Skin of body (tissue), 2 donors: Measurements from ENCODE around the gene FAM24B. TPM values are rescaled to one million over a fixed set of nuclear protein-coding genes. Genes with fewer than 3 reads are reported as not detected.
"Not testable (repeated sequence)": the region's sequence is repeated elsewhere in the genome, so short reads cannot be mapped to it uniquely, and the experiment has no call there.

Experiments
- DNase-seq: peaks from one replicate; lab custom pipeline; 2025; lab: John Stamatoyannopoulos, UW
- total RNA-seq: library from RNA; depleted of rRNA; stranded (reverse); fragments of >200 nt; gene quantifications from one replicate; pipeline ENCODE4 v1.2.3, GENCODE V29; 2014

The FAM24B gene
- total RNA-seq, 1 donor from 2014 or later, result 5.7 TPM

GRCh38 chr10:122859527-122859926, 19.9 kb downstream of the FAM24B start:
- no peak for DNase-seq

GRCh38 chr10:122858042-122858441, 21.3 kb downstream of the FAM24B start:
- DNase-seq, result not testable (repeated sequence)

- no peak for DNase-seq
Measured at GRCh38 chr10:122856902-122857301, 22.5 kb downstream of the FAM24B start.

GRCh38 chr10:122855745-122856144, 23.6 kb downstream of the FAM24B start:
- DNase-seq, result no peak

GRCh38 chr10:122854648-122855047, 24.7 kb downstream of the FAM24B start:
- DNase-seq, result no peak

- DNase-seq, result no peak
Measured at GRCh38 chr10:122853665-122854313, 25.6 kb downstream of the FAM24B start.

GRCh38 chr10:122852261-122852660, 27.1 kb downstream of the FAM24B start:
- no peak for DNase-seq

- no peak for DNase-seq
Measured at GRCh38 chr10:122850705-122851640, 28.4 kb downstream of the FAM24B start.

- no peak for DNase-seq
Measured at GRCh38 chr10:122849900-122850605, 29.3 kb downstream of the FAM24B start.

GRCh38 chr10:122849090-122849489, 30.3 kb downstream of the FAM24B start:
- DNase-seq, result no peak

- no peak for DNase-seq
Measured at GRCh38 chr10:122847782-122848604, 31.4 kb downstream of the FAM24B start.

GRCh38 chr10:122845783-122846332, 33.5 kb downstream of the FAM24B start, which contains the start of gene CUZD1:
Gene CUZD1, minus strand, starts transcription at chr10:122845857. Its CDS starts 14 bp downstream, at chr10:122845843.
- no peak for DNase-seq

GRCh38 chr10:122844146-122844545, 35.2 kb downstream of the FAM24B start:
- DNase-seq, result no peak

GRCh38 chr10:122841569-122841968, 37.8 kb downstream of the FAM24B start:
- DNase-seq, result no peak

- no peak for DNase-seq
Measured at GRCh38 chr10:122839505-122839904, 39.9 kb downstream of the FAM24B start.

GRCh38 chr10:122838880-122839279, 40.5 kb downstream of the FAM24B start:
- no peak for DNase-seq

GRCh38 chr10:122835908-122836307, 43.5 kb downstream of the FAM24B start:
- no peak for DNase-seq

- DNase-seq, result no peak
Measured at GRCh38 chr10:122830965-122831353, 48.4 kb downstream of the FAM24B start.

GRCh38 chr10:122830273-122830964, 49.0 kb downstream of the FAM24B start:
- DNase-seq, result no peak

GRCh38 chr10:122829454-122829853, 49.9 kb downstream of the FAM24B start:
- DNase-seq, result no peak
